Keratinocyte (primary cell): ENCODE results near the gene H2AZ2. TPM values are rescaled to one million over a fixed set of nuclear protein-coding genes. Genes with fewer than 3 reads are reported as not detected.

ENCODE experiments used
- DNase-seq: peaks from one replicate; pipeline ENCODE4 v3.0.0-alpha.2; 2011; ENCODE audit warnings: low read depth, missing footprints, low spot score
- FAIRE-seq: peaks from 2 replicates; lab custom pipeline; 2011; peaks lifted over from hg19 to GRCh38; lab: Jason Lieb, UNC
- H2AFZ ChIP-seq: 2 replicates; pipeline ENCODE4 v1.6.0; 2012; ENCODE audit warnings: low read length, control low read depth, inconsistent platforms; ENCODE audit not compliant: control insufficient read depth
- H3K27ac ChIP-seq: 2 replicates; pipeline ENCODE4 v1.5.1; 2011; ENCODE audit warnings: low read length; ENCODE audit not compliant: control insufficient read depth, insufficient read depth
- H3K27me3 ChIP-seq: 3 replicates; pipeline ENCODE4 v1.6.0; 2011; ENCODE audit warnings: low read length; ENCODE audit not compliant: control insufficient read depth, insufficient read depth; ENCODE audit errors: extremely low read depth
- H3K36me3 ChIP-seq, 2 experiments: 2 replicates in 1 of 2; 3 replicates in 1 of 2; pipeline ENCODE4 v1.5.1; 2011; ENCODE audit warnings: low read length in 2 of 2, mild to moderate bottlenecking in 1 of 2; ENCODE audit not compliant: control insufficient read depth in 2 of 2, insufficient read depth in 2 of 2; ENCODE audit errors: extremely low read depth in 1 of 2
- H3K4me1 ChIP-seq: 3 replicates; pipeline ENCODE4 v1.5.1; 2011; ENCODE audit warnings: low read length; ENCODE audit not compliant: control insufficient read depth, insufficient read depth; ENCODE audit errors: extremely low read depth
- H3K4me2 ChIP-seq: 3 replicates; pipeline ENCODE4 v1.6.0; 2011; ENCODE audit warnings: low read depth, low read length; ENCODE audit not compliant: control insufficient read depth, insufficient read depth; ENCODE audit errors: extremely low read depth
- H3K4me3 ChIP-seq, 3 experiments: fragments of 200-600 bp in 1 of 3; sonication (generic) in 1 of 3; 2 replicates in 2 of 3; 3 replicates in 1 of 3; pipeline ENCODE4 v1.5.1; 2011 to 2016; ENCODE audit warnings: low read length in 3 of 3, mild to moderate bottlenecking in 3 of 3, control low read depth in 2 of 3, inconsistent platforms in 1 of 3, low read depth in 1 of 3, mixed read lengths in 1 of 3, mixed run types in 1 of 3, moderate library complexity in 1 of 3; ENCODE audit not compliant: control insufficient read depth in 2 of 3, insufficient read depth in 2 of 3; ENCODE audit errors: extremely low read depth in 1 of 3
- H3K79me2 ChIP-seq: 2 replicates; pipeline ENCODE4 v1.6.0; 2012; ENCODE audit warnings: low read length; ENCODE audit not compliant: control insufficient read depth, insufficient read depth
- H3K9ac ChIP-seq: 3 replicates; pipeline ENCODE4 v1.6.0; 2011; ENCODE audit warnings: low read length; ENCODE audit not compliant: control insufficient read depth, insufficient read depth; ENCODE audit errors: extremely low read depth
- H3K9me1 ChIP-seq: 3 replicates; pipeline ENCODE4 v1.6.0; 2011; ENCODE audit warnings: low read length; ENCODE audit not compliant: control insufficient read depth, insufficient read depth; ENCODE audit errors: extremely low read depth
- H3K9me3 ChIP-seq: 2 replicates; pipeline ENCODE4 v1.5.1; 2012; ENCODE audit warnings: low read depth, low read length; ENCODE audit not compliant: control insufficient read depth
- H4K20me1 ChIP-seq: 3 replicates; pipeline ENCODE4 v1.6.0; 2011; ENCODE audit warnings: low read length; ENCODE audit not compliant: control insufficient read depth, insufficient read depth; ENCODE audit errors: extremely low read depth
- EZH2 ChIP-seq: IDR thresholded peaks from one replicate; pipeline ENCODE4 v1.6.1; 2012; ENCODE audit warnings: inconsistent platforms, mild to moderate bottlenecking, low read length, moderate library complexity
- dilution Hi-C: fragments of 300-500 bp; cut with MboI; formaldehyde crosslinking; loops from one replicate; pipeline ENCODE4 v1.7.0; 2020; ENCODE audit warnings: low sequenced_read_pairs; ENCODE audit not compliant: extremely low pct_ligation_motif_present
- polyA plus RNA-seq, 5 experiments: library from polyadenylated mRNA; depleted of rRNA in 3 of 5; stranded (reverse) in 3 of 5; stranded (forward) in 1 of 5; unstranded in 1 of 5; fragments of >200 nt; gene quantifications; 1 replicate in 1 of 5; 2 replicates in 3 of 5; 3 replicates in 1 of 5; pipeline versions ENCODE4 v1.2.1 to v1.2.3, GENCODE V29; 2011 to 2012; ENCODE audit warnings: missing spikeins in 2 of 5, low read depth in 1 of 5, low replicate concordance in 1 of 5
- TF ChIP-seq, protein P1 (sequence below), 3 experiments: IDR thresholded peaks in 1 of 3; conservative IDR thresholded peaks in 1 of 3; optimal IDR thresholded peaks in 1 of 3; 2 replicates in 2 of 3; 3 replicates in 1 of 3; pipeline versions ENCODE3 to v1.5.1; 2011; ENCODE audit warnings: low read length in 3 of 3, mild to moderate bottlenecking in 3 of 3, moderate library complexity in 2 of 3, control low read depth in 1 of 3, inconsistent platforms in 1 of 3; ENCODE audit not compliant: insufficient read depth in 2 of 3; ENCODE audit errors: extremely low read depth in 1 of 3

The H2AZ2 gene
- polyA plus RNA-seq, 1 donor (not counting 4 experiments of a cell fraction or from before 2014, with no cell fraction given) = 131 TPM

DNA sequence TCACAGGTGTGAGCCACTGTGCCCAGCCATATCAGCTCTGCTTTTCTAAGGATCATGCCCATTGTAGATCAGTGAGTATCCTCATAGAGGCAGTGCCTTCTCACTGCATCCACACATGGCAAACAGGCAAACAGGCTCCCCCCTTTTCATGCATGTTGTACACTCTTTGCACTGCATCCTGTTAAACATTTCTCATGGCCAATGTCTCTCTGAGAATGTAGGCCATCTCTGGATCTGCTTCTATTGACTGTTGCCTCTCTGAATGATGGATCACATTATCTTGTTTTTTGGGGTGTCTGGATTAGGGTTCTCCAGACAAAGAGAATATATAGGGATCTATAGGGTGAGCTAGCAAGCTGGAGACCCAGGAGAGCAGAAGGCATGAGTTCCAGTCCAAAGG, 64.5 kb downstream of the H2AZ2 start:
- no peaks in the 10 kb centered on the region for H3K4me1 ChIP-seq
- no peak overlapping the region for H2AFZ ChIP-seq
- no peak for FAIRE-seq
- no peaks in the 10 kb centered on the region for H3K36me3 ChIP-seq
- H3K79me2 ChIP-seq = no peaks in the 10 kb centered on the region
- no peak overlapping the region for H3K4me2 ChIP-seq
- H3K9me3 ChIP-seq = peaks cover 5% of the 10 kb centered on the region
- no peaks in the 10 kb centered on the region for H3K9me1 ChIP-seq
- no peak for DNase-seq
- no peaks in the 10 kb centered on the region for H4K20me1 ChIP-seq
- dilution Hi-C loops = no loop called here
- no peaks in the 10 kb centered on the region for H3K27me3 ChIP-seq
- no peak overlapping the region for H3K9ac ChIP-seq
- TF ChIP-seq EZH2 = no peak
- TF ChIP-seq, protein P1, sequence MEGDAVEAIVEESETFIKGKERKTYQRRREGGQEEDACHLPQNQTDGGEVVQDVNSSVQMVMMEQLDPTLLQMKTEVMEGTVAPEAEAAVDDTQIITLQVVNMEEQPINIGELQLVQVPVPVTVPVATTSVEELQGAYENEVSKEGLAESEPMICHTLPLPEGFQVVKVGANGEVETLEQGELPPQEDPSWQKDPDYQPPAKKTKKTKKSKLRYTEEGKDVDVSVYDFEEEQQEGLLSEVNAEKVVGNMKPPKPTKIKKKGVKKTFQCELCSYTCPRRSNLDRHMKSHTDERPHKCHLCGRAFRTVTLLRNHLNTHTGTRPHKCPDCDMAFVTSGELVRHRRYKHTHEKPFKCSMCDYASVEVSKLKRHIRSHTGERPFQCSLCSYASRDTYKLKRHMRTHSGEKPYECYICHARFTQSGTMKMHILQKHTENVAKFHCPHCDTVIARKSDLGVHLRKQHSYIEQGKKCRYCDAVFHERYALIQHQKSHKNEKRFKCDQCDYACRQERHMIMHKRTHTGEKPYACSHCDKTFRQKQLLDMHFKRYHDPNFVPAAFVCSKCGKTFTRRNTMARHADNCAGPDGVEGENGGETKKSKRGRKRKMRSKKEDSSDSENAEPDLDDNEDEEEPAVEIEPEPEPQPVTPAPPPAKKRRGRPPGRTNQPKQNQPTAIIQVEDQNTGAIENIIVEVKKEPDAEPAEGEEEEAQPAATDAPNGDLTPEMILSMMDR (optimal IDR thresholded peaks at IDR 0.05 in 1 of 3, IDR thresholded peaks at IDR 0.05 in 1 of 3, conservative IDR thresholded peaks at IDR 0.05 in 1 of 3; ENCODE audit: extremely low read depth in 1 of 3, insufficient read depth in 2 of 3, low read length in 3 of 3) = no peak
- no peak overlapping the region for H3K27ac ChIP-seq
- no peak overlapping the region for H3K4me3 ChIP-seq

DNA sequence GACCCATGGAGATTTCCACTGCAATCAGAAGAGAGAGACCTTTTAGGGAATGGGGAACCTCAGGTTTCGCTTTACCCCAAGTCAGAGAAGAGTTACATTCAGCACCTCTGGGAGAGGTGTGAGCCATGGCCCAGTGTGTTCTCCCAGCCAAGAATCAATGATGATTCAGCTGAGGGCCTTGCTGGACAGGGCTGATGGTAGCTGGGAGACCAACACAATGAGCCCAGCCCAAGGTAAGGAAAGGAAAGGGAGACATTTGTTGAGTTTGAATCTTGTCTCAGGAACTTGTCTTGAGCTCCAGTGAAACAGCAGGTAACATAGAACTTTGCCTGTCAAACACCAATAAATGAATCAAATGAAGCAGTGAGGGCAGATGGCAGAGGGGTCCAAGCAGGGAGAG, 65.4 kb downstream of the H2AZ2 start:
- TF ChIP-seq, protein P1 (optimal IDR thresholded peaks at IDR 0.05 in 1 of 3, IDR thresholded peaks at IDR 0.05 in 1 of 3, conservative IDR thresholded peaks at IDR 0.05 in 1 of 3; ENCODE audit: extremely low read depth in 1 of 3, insufficient read depth in 2 of 3, low read length in 3 of 3) = no peak
- TF ChIP-seq EZH2 = no peak
- H3K79me2 ChIP-seq = no peaks in the 10 kb centered on the region
- H3K9ac ChIP-seq = no peak overlapping the region
- no peak for DNase-seq
- peaks cover 5% of the 10 kb centered on the region for H3K9me3 ChIP-seq
- no peak overlapping the region for H2AFZ ChIP-seq
- H3K27ac ChIP-seq = no peak overlapping the region
- H3K4me1 ChIP-seq = no peaks in the 10 kb centered on the region
- no peaks in the 10 kb centered on the region for H3K9me1 ChIP-seq
- no peak overlapping the region for H3K4me2 ChIP-seq
- H3K27me3 ChIP-seq = no peaks in the 10 kb centered on the region
- H4K20me1 ChIP-seq = no peaks in the 10 kb centered on the region
- dilution Hi-C loops = no loop called here
- no peak overlapping the region for H3K4me3 ChIP-seq
- no peak for FAIRE-seq
- H3K36me3 ChIP-seq = no peaks in the 10 kb centered on the region

Other genes with a start within 250 kb of the H2AZ2 start
- 34.4 to 79.9 TPM (median 46.4 TPM) in 3 replicates for gene OGDH, start 241.5 kb downstream of the H2AZ2 start, polyA plus RNA-seq
- gene ZMIZ2, start 99.2 kb downstream of the H2AZ2 start, polyA plus RNA-seq = 3.2 to 5.4 TPM (median 4.7 TPM) in 3 replicates
- gene PPIA, start 51.4 kb downstream of the H2AZ2 start, polyA plus RNA-seq = 5,379 to 8,856 TPM (median 6,965 TPM) in 3 replicates
- gene PURB, start 37.4 kb upstream of the H2AZ2 start, polyA plus RNA-seq = 5.1 to 7.7 TPM (median 5.7 TPM) in 3 replicates
- 0.02 to 0.13 TPM (median 0.03 TPM) in 3 replicates for gene MYO1G, start 130.9 kb upstream of the H2AZ2 start, polyA plus RNA-seq
- 44.8 to 70.0 TPM (median 57.5 TPM) in 3 replicates for gene CCM2, start 152.1 kb upstream of the H2AZ2 start, polyA plus RNA-seq
- gene NACAD, start 240.9 kb upstream of the H2AZ2 start, polyA plus RNA-seq = 0.10 to 0.25 TPM (median 0.14 TPM) in 3 replicates